Effector CD4-positive, alpha-beta T cell (primary cell): Measurements from ENCODE around the gene DPYSL4.

Source experiments
- DNase-seq: peaks from one replicate; pipeline ENCODE4 v3.0.0-alpha.2; 2020

Gene DPYSL4

GRCh38 chr10:132230557-132231210 is 43.9 kb downstream of the DPYSL4 start:
- DNase-seq = no peak

- no peak for DNase-seq
Observed at GRCh38 chr10:132231656-132232022, 44.9 kb downstream of the DPYSL4 start.

GRCh38 chr10:132232023-132232951 is 45.5 kb downstream of the DPYSL4 start:
- DNase-seq = no peak

GRCh38 chr10:132232981-132233380 is 46.2 kb downstream of the DPYSL4 start:
- no peak for DNase-seq

- no peak for DNase-seq
Observed at GRCh38 chr10:132233501-132234085, 46.8 kb downstream of the DPYSL4 start.

GRCh38 chr10:132234860-132235259 is 48.1 kb downstream of the DPYSL4 start:
- no peak for DNase-seq

- DNase-seq = no peak
Observed at GRCh38 chr10:132236161-132236560, 49.4 kb downstream of the DPYSL4 start.

- DNase-seq = no peak
Observed at GRCh38 chr10:132236881-132237280, 50.1 kb downstream of the DPYSL4 start.

GRCh38 chr10:132237396-132237795 is 50.6 kb downstream of the DPYSL4 start:
- DNase-seq = no peak

- no peak for DNase-seq
Observed at GRCh38 chr10:132237871-132238270, 51.1 kb downstream of the DPYSL4 start.

- DNase-seq = no peak
Observed at GRCh38 chr10:132238371-132239125, 51.8 kb downstream of the DPYSL4 start.

- DNase-seq = no peak
Observed at GRCh38 chr10:132239126-132240031, 52.6 kb downstream of the DPYSL4 start.

GRCh38 chr10:132240156-132240555 is 53.4 kb downstream of the DPYSL4 start:
- no peak for DNase-seq

GRCh38 chr10:132240581-132240980 is 53.8 kb downstream of the DPYSL4 start:
- DNase-seq = no peak

GRCh38 chr10:132241086-132241485 is 54.3 kb downstream of the DPYSL4 start:
- no peak for DNase-seq

- DNase-seq = no peak
Observed at GRCh38 chr10:132241496-132241895, 54.7 kb downstream of the DPYSL4 start.

GRCh38 chr10:132242103-132242840 is 55.5 kb downstream of the DPYSL4 start:
- DNase-seq = no peak

- DNase-seq = no peak
Observed at GRCh38 chr10:132243141-132243540, 56.4 kb downstream of the DPYSL4 start.

- DNase-seq = no peak
Observed at GRCh38 chr10:132243626-132244025, 56.9 kb downstream of the DPYSL4 start.

GRCh38 chr10:132245056-132245455 is 58.3 kb downstream of the DPYSL4 start:
- no peak for DNase-seq

- no peak for DNase-seq
Observed at GRCh38 chr10:132246296-132246695, 59.5 kb downstream of the DPYSL4 start.
